ENCODE data around the gene TIAM1.

TIAM1 gene

DNA sequence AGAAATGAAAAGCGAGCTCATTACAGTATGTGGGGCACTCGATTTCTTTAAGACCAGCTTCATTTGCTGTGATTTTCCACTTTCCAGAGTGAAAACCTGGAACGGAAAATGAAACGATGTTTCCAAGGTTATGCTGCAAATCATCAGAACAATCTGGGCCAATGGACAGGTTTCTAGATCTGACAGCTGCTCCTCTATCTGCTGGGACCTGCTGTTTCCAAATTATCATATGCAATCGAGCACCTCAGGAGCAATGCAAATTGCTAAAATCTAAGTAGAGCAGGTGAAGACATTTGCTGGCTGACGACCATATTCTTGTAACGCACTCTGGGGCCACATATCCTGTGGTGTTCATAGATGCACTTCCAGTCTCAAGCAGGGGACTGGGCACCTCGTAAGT is 39.7 kb upstream of the TIAM1 start:
- Histone ChIP-seq H2BK120ac (ENCODE audit: low read depth, low read length) (no peak overlapping the region), H3K18ac (ENCODE audit: low read length) (no peak overlapping the region), H3K4me2 (ENCODE audit: insufficient read depth, low read length, poor library complexity, severe bottlenecking) (no peak overlapping the region), H3K9me3 (replicated peaks in 1 of 2; ENCODE audit: control insufficient read depth in 2 of 2, insufficient read depth in 1 of 2, low read depth in 1 of 2, low read length in 2 of 2) (no peaks in the 10 kb centered on the region), H2AK5ac (ENCODE audit: low read depth, low read length) (no peak overlapping the region), H2BK12ac (ENCODE audit: low read length) (no peak overlapping the region), H3K27me3 (ENCODE audit: control insufficient read depth in 3 of 3, insufficient read depth in 3 of 3, low read depth in 1 of 3, low read length in 3 of 3) (no peaks in the 10 kb centered on the region), H3K36me3 (replicated peaks in 1 of 2; ENCODE audit: control insufficient read depth in 2 of 2, insufficient read depth in 2 of 2, low read length in 2 of 2) (no peaks in the 10 kb centered on the region), H3K4me1 (ENCODE audit: control insufficient read depth in 2 of 2, insufficient read depth in 1 of 2, low read depth in 1 of 2, low read length in 2 of 2) (peaks cover 0 to 4% of the 10 kb centered on the region in 2 donors), H3K9ac (ENCODE audit: low read depth, low read length, poor library complexity) (no peak overlapping the region), H3K4me3 (ENCODE audit: low read length in 2 of 2) (no peak overlapping the region), H2BK15ac (ENCODE audit: low read length) (no peak overlapping the region), H3K14ac (ENCODE audit: low read length) (no peak overlapping the region), H3K79me1 (ENCODE audit: low read depth, low read length) (no peaks in the 10 kb centered on the region), H2AFZ (ENCODE audit: low read length) (no peak overlapping the region), H4K8ac (ENCODE audit: low read depth, low read length) (no peak overlapping the region), H3K4ac (ENCODE audit: low read length) (no peak overlapping the region), H2BK5ac (ENCODE audit: low read length) (no peak overlapping the region), H3K23ac (ENCODE audit: low read depth, low read length, poor library complexity) (no peak overlapping the region), H3K27ac (replicated peaks; ENCODE audit: low read length) (no peak overlapping the region), H4K91ac (ENCODE audit: low read depth, low read length, poor library complexity) (no peak overlapping the region)
- DNase-seq (ENCODE audit: low spot score) = no peak
- no CpG with 5 or more reads among the region's 8 CpGs for WGBS, 2 donors (ENCODE audit: extremely low coverage in 2 of 2, insufficient read length in 2 of 2, insufficient replicate concordance in 1 of 2)

DNA sequence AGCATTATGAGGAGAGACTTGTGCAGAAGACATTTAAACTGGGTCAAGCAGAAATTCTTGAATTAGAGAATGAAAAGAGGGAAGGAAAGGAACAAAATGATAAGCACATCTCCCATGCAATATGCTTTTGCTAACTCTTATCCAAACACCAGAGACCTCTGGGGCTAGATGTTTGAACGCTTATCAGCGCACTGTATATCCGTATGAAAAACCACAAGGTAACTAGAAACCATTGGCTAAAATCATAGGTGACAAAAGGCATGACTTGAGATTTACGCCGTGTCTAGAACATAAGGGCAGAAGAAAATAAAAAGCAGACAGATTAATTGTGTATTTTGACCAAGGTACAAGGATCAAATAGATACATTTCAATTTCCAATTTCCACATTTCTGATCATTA is 38.0 kb upstream of the TIAM1 start:
- Histone ChIP-seq H3K9ac (ENCODE audit: low read depth, low read length, poor library complexity) (no peak overlapping the region), H3K14ac (ENCODE audit: low read length) (no peak overlapping the region), H2AK5ac (ENCODE audit: low read depth, low read length) (no peak overlapping the region), H2BK12ac (ENCODE audit: low read length) (no peak overlapping the region), H3K79me1 (ENCODE audit: low read depth, low read length) (no peaks in the 10 kb centered on the region), H4K91ac (ENCODE audit: low read depth, low read length, poor library complexity) (no peak overlapping the region), H3K27ac (replicated peaks; ENCODE audit: low read length) (no peak overlapping the region), H3K4me2 (ENCODE audit: insufficient read depth, low read length, poor library complexity, severe bottlenecking) (no peak overlapping the region), H2BK120ac (ENCODE audit: low read depth, low read length) (no peak overlapping the region), H3K36me3 (replicated peaks in 1 of 2; ENCODE audit: control insufficient read depth in 2 of 2, insufficient read depth in 2 of 2, low read length in 2 of 2) (no peaks in the 10 kb centered on the region), H3K23ac (ENCODE audit: low read depth, low read length, poor library complexity) (no peak overlapping the region), H3K4me1 (ENCODE audit: control insufficient read depth in 2 of 2, insufficient read depth in 1 of 2, low read depth in 1 of 2, low read length in 2 of 2) (peaks cover 0 to 4% of the 10 kb centered on the region in 2 donors), H2BK5ac (ENCODE audit: low read length) (no peak overlapping the region), H2AFZ (ENCODE audit: low read length) (no peak overlapping the region), H3K4ac (ENCODE audit: low read length) (no peak overlapping the region), H3K9me3 (replicated peaks in 1 of 2; ENCODE audit: control insufficient read depth in 2 of 2, insufficient read depth in 1 of 2, low read depth in 1 of 2, low read length in 2 of 2) (no peaks in the 10 kb centered on the region), H3K4me3 (ENCODE audit: low read length in 2 of 2) (no peak overlapping the region), H3K18ac (ENCODE audit: low read length) (no peak overlapping the region), H4K8ac (ENCODE audit: low read depth, low read length) (no peak overlapping the region), H3K27me3 (ENCODE audit: control insufficient read depth in 3 of 3, insufficient read depth in 3 of 3, low read depth in 1 of 3, low read length in 3 of 3) (no peaks in the 10 kb centered on the region), H2BK15ac (ENCODE audit: low read length) (no peak overlapping the region)
- WGBS, 2 donors (ENCODE audit: extremely low coverage in 2 of 2, insufficient read length in 2 of 2, insufficient replicate concordance in 1 of 2) = no CpG with 5 or more reads among the region's 5 CpGs
- DNase-seq (ENCODE audit: low spot score) = no peak

DNA sequence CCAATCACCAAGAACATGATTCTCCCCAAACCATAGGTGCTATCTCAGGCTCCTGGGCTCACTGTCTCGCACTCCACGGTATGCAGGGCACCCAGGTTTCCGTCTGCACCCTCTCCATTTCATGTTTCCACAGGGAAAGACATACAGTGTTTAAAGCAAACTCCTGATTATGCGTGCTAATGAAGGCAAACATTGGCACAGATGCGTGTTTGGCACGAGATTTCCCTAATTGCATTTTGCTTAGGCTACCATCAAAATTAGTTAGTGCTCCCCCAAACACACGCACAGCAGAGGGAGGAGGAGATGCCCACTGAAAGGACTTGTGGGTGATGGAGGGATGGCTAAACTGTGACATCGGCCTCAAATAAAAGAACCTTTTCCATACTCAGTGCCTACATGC is 32.2 kb upstream of the TIAM1 start:
- no CpG with 5 or more reads among the region's 8 CpGs for whole genome bisulfite sequencing, 2 donors (ENCODE audit: extremely low coverage in 2 of 2, insufficient read length in 2 of 2, insufficient replicate concordance in 1 of 2)

DNA sequence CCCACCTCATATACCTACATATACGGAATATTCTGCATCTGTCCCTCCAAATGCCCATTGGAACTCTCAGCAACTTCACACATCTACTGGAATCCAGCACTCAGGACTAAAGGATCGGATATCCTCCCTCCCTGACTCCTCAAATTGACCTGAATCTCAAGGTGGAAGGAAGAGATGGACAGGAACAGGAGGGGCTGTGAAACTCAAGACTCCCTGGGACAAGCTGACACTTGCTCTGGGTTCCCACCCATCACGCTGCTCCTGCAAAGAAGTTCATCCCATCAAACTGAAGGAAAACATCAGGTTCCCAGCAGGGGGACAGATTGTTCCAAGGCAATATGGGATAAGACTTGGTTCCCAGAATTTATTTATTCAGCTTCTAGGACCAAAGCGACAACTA is 30.3 kb upstream of the TIAM1 start:
- no peak overlapping the region for H2BK12ac ChIP-seq (ENCODE audit: low read length)
- no peaks in the 10 kb centered on the region for H3K27me3 ChIP-seq (ENCODE audit: control insufficient read depth in 3 of 3, insufficient read depth in 3 of 3, low read depth in 1 of 3, low read length in 3 of 3)
- WGBS, 2 donors (ENCODE audit: extremely low coverage in 2 of 2, insufficient read length in 2 of 2, insufficient replicate concordance in 1 of 2) = no CpG with 5 or more reads among the region's 4 CpGs
- H3K18ac ChIP-seq (ENCODE audit: low read length) = peak overlapping the region; percentile 7
- H4K8ac ChIP-seq (ENCODE audit: low read depth, low read length) = no peak overlapping the region
- H2BK120ac ChIP-seq (ENCODE audit: low read depth, low read length) = no peak overlapping the region
- no peak for DNase-seq (ENCODE audit: low spot score)
- no peak overlapping the region for H3K27ac ChIP-seq (replicated peaks; ENCODE audit: low read length)
- no peak overlapping the region for H2AK5ac ChIP-seq (ENCODE audit: low read depth, low read length)
- peaks cover 0 to 2% of the 10 kb centered on the region in 2 donors for H3K4me1 ChIP-seq (ENCODE audit: control insufficient read depth in 2 of 2, insufficient read depth in 1 of 2, low read depth in 1 of 2, low read length in 2 of 2)
- no peak overlapping the region for H2BK5ac ChIP-seq (ENCODE audit: low read length)
- no peak overlapping the region for H4K91ac ChIP-seq (ENCODE audit: low read depth, low read length, poor library complexity)
- no peaks in the 10 kb centered on the region for H3K79me1 ChIP-seq (ENCODE audit: low read depth, low read length)
- H3K4ac ChIP-seq (ENCODE audit: low read length) = no peak overlapping the region
- H3K14ac ChIP-seq (ENCODE audit: low read length) = no peak overlapping the region
- H3K36me3 ChIP-seq (replicated peaks in 1 of 2; ENCODE audit: control insufficient read depth in 2 of 2, insufficient read depth in 2 of 2, low read length in 2 of 2) = no peaks in the 10 kb centered on the region
- H3K9me3 ChIP-seq (replicated peaks in 1 of 2; ENCODE audit: control insufficient read depth in 2 of 2, insufficient read depth in 1 of 2, low read depth in 1 of 2, low read length in 2 of 2) = no peaks in the 10 kb centered on the region
- no peak overlapping the region for H3K9ac ChIP-seq (ENCODE audit: low read depth, low read length, poor library complexity)
- H2BK15ac ChIP-seq (ENCODE audit: low read length) = no peak overlapping the region
- no peak overlapping the region for H2AFZ ChIP-seq (ENCODE audit: low read length)
- H3K4me2 ChIP-seq (ENCODE audit: insufficient read depth, low read length, poor library complexity, severe bottlenecking) = no peak overlapping the region
- no peak overlapping the region for H3K23ac ChIP-seq (ENCODE audit: low read depth, low read length, poor library complexity)
- H3K4me3 ChIP-seq (ENCODE audit: low read length in 2 of 2) = no peak overlapping the region

More for the DNA sequence above, 32.2 kb upstream of the TIAM1 start:
- no peaks in the 10 kb centered on the region for H3K36me3 ChIP-seq (replicated peaks in 1 of 2; ENCODE audit: control insufficient read depth in 2 of 2, insufficient read depth in 2 of 2, low read length in 2 of 2)
- no peak overlapping the region for H2BK5ac ChIP-seq (ENCODE audit: low read length)
- H2BK120ac ChIP-seq (ENCODE audit: low read depth, low read length) = no peak overlapping the region
- no peak overlapping the region for H2BK15ac ChIP-seq (ENCODE audit: low read length)
- no peak overlapping the region for H3K18ac ChIP-seq (ENCODE audit: low read length)
- peaks cover 0 to 2% of the 10 kb centered on the region in 2 donors for H3K4me1 ChIP-seq (ENCODE audit: control insufficient read depth in 2 of 2, insufficient read depth in 1 of 2, low read depth in 1 of 2, low read length in 2 of 2)
- H3K4me2 ChIP-seq (ENCODE audit: insufficient read depth, low read length, poor library complexity, severe bottlenecking) = no peak overlapping the region
- H3K27ac ChIP-seq (replicated peaks; ENCODE audit: low read length) = no peak overlapping the region
- no peak overlapping the region for H2AFZ ChIP-seq (ENCODE audit: low read length)
- H3K23ac ChIP-seq (ENCODE audit: low read depth, low read length, poor library complexity) = no peak overlapping the region
- no peak overlapping the region for H4K91ac ChIP-seq (ENCODE audit: low read depth, low read length, poor library complexity)
- no peaks in the 10 kb centered on the region for H3K79me1 ChIP-seq (ENCODE audit: low read depth, low read length)
- H3K14ac ChIP-seq (ENCODE audit: low read length) = no peak overlapping the region
- H3K27me3 ChIP-seq (ENCODE audit: control insufficient read depth in 3 of 3, insufficient read depth in 3 of 3, low read depth in 1 of 3, low read length in 3 of 3) = no peaks in the 10 kb centered on the region
- H4K8ac ChIP-seq (ENCODE audit: low read depth, low read length) = no peak overlapping the region
- H3K9me3 ChIP-seq (replicated peaks in 1 of 2; ENCODE audit: control insufficient read depth in 2 of 2, insufficient read depth in 1 of 2, low read depth in 1 of 2, low read length in 2 of 2) = no peaks in the 10 kb centered on the region
- H3K9ac ChIP-seq (ENCODE audit: low read depth, low read length, poor library complexity) = no peak overlapping the region
- no peak overlapping the region for H3K4me3 ChIP-seq (ENCODE audit: low read length in 2 of 2)
- no peak overlapping the region for H3K4ac ChIP-seq (ENCODE audit: low read length)
- DNase-seq (ENCODE audit: low spot score) = no peak
- no peak overlapping the region for H2BK12ac ChIP-seq (ENCODE audit: low read length)
- H2AK5ac ChIP-seq (ENCODE audit: low read depth, low read length) = no peak overlapping the region
